Upper lobe of left lung (tissue), 6 donors: ENCODE data around the gene NSMCE1. TPM values are rescaled to one million over a fixed set of nuclear protein-coding genes. Genes with fewer than 3 reads are reported as not detected.

Experiments used
- ATAC-seq, 2 donors: fragments of 200-7000 bp; cut with Tn5 transposase; one replicate each; pipeline ENCODE4 v1.9.1; 2022; ENCODE audit warnings: mild to moderate bottlenecking in 2 of 2, moderate library complexity in 2 of 2; ENCODE audit not compliant: low FRiP score in 2 of 2
- DNase-seq, 2 donors: peaks; one replicate each; pipeline ENCODE4 v3.0.0-alpha.2; 2019 to 2020
- H3K27ac ChIP-seq, 4 donors: fragments of 200-600 bp; sonication (generic); one replicate each; pipeline ENCODE4 v1.5.1; 2016 to 2019
- H3K27me3 ChIP-seq, 4 donors: fragments of 200-600 bp; sonication (generic); one replicate each; pipeline ENCODE4 v1.5.1; 2017 to 2019
- H3K36me3 ChIP-seq, 4 donors: fragments of 200-600 bp; sonication (generic); one replicate each; pipeline ENCODE4 v1.5.1; 2016 to 2019
- H3K4me1 ChIP-seq, 4 donors: fragments of 200-600 bp; sonication (generic); one replicate each; pipeline ENCODE4 v1.5.1; 2018 to 2019
- H3K4me3 ChIP-seq, 4 donors: fragments of 200-600 bp; sonication (generic); one replicate each; pipeline ENCODE4 v1.5.1; 2017 to 2019; ENCODE audit warnings: mild to moderate bottlenecking in 2 of 4, moderate library complexity in 1 of 4
- H3K9me3 ChIP-seq, 4 donors: fragments of 200-600 bp; sonication (generic); one replicate each; pipeline ENCODE4 v1.5.1; 2018 to 2019
- CTCF ChIP-seq, 6 experiments: fragments of 450-650 bp in 4 of 6; fragments of 200-600 bp in 2 of 6; sonication (generic) in 2 of 6; IDR thresholded peaks; one replicate each; pipeline ENCODE4 v1.5.1; 2016 to 2019; ENCODE audit warnings: antibody characterized with exemption in 6 of 6
- EP300 ChIP-seq, 4 donors: sonication (generic); formaldehyde crosslinking; IDR thresholded peaks; one replicate each; pipeline ENCODE4 v1.5.1; 2017; ENCODE audit warnings: antibody characterized with exemption in 4 of 4, control low read depth in 2 of 4
- POLR2A ChIP-seq, 4 donors: fragments of 450-650 bp; IDR thresholded peaks; one replicate each; pipeline ENCODE4 v1.5.1; 2016 to 2017; ENCODE audit warnings: antibody characterized with exemption in 4 of 4, mild to moderate bottlenecking in 2 of 4
- POLR2AphosphoS5 ChIP-seq, 2 donors: sonication (generic); formaldehyde crosslinking; IDR thresholded peaks; one replicate each; pipeline ENCODE4 v1.5.1; 2017; ENCODE audit warnings: antibody characterized with exemption in 2 of 2
- WGBS, 2 donors: methylation state at CpG; one replicate each; pipeline ENCODE4 v1.1.5; 2017 to 2018; 5-methylcytosine and 5-hydroxymethylcytosine counted together
- total RNA-seq, 6 donors: library from RNA; depleted of rRNA in 4 of 6; stranded (reverse); fragments of >200 nt in 4 of 6; gene quantifications; one replicate each; pipeline versions ENCODE4 v1.1.0 to v1.2.1, GENCODE V29; 2016 to 2021
- donor health status: DM: no; HTN: no; CAD: no; lungs with moderate emphysema.
- donor health status: DM: no; HTN: yes; CAD: no; lungs with severe emphysema.

NSMCE1 gene
- total RNA-seq, 6 donors from 2014 or later: 14.7 to 50.6 (median 31.0) TPM

- DNase-seq (no peak), ATAC-seq (no peak)
- TF ChIP-seq POLR2AphosphoS5 (IDR thresholded peaks at IDR 0.05): no peak
- TF ChIP-seq EP300 (IDR thresholded peaks at IDR 0.05): no peak
- TF ChIP-seq POLR2A (IDR thresholded peaks at IDR 0.05): no peak
- no peak for TF ChIP-seq CTCF (IDR thresholded peaks at IDR 0.05)
- Histone ChIP-seq H3K4me1 (no peaks in the 10 kb centered on the region), H3K4me3 (no peak overlapping the region), H3K27ac (no peak overlapping the region), H3K36me3 (peaks cover 0 to 66% (median 27%) of the 10 kb centered on the region in 4 donors), H3K9me3 (no peaks in the 10 kb centered on the region), H3K27me3 (no peaks in the 10 kb centered on the region)
- WGBS, 2 donors: 90 to 93% methylated on average over 11 to 16 of the region's 16 CpGs
Observed at GRCh38 chr16:27216297-27216885, 52.2 kb downstream of the NSMCE1 start.

GRCh38 chr16:27215660-27216059, 52.9 kb downstream of the NSMCE1 start:
- WGBS, 2 donors: 87 to 90% methylated on average over 6 to 7 of the region's 7 CpGs
- DNase-seq (no peak), ATAC-seq (no peak)
- H3K27ac ChIP-seq: no peak overlapping the region
- no peak overlapping the region for H3K4me3 ChIP-seq
- H3K36me3 ChIP-seq: peaks cover under 1 to 71% (median 30%) of the 10 kb centered on the region in 4 donors
- no peaks in the 10 kb centered on the region for H3K9me3 ChIP-seq
- TF ChIP-seq POLR2A (IDR thresholded peaks at IDR 0.05): no peak
- TF ChIP-seq CTCF (IDR thresholded peaks at IDR 0.05): no peak
- no peak for TF ChIP-seq POLR2AphosphoS5 (IDR thresholded peaks at IDR 0.05)
- TF ChIP-seq EP300 (IDR thresholded peaks at IDR 0.05): no peak
- no peaks in the 10 kb centered on the region for H3K27me3 ChIP-seq
- no peaks in the 10 kb centered on the region for H3K4me1 ChIP-seq

DNA sequence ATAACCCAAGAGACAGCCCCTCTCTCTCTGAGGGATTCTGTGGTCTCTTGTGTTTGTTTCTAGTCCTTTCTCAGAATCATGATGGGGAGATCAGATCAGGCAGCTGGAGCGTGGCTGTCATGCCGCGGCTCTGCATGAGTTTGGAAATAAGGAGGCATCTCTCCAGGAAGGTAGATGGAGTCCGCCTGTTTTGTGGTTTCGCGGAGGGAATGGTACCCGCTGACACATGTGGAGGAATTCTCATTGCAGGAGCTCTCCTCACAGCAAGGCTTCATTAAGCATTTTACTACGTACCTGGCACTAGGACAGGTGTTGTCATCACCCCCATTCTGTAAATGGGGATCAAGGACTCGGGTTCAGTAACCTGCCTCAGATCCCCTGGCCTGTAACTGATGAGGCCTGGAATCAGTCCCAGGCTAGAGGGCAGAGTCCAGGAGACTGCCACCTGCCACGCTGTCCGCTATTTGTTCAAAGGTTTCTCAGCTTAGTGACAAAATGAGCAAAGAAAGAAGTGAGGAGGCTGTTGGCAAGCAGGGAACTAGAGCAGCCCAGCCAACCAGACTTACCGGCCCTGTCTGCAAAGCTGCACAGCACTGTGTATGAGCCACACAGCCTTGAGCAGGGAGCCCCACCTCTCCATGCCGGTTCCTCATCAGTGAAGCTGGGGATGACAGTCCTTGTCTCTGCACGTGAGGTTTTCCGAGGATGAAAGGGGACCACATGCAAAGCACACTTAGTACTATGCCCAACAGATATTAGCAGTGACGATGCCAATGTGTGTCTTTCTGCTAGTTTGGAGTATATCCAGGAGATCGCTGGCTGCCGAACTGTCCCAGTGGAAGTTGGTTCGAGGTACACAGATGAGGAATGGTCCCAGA, 54.2 kb downstream of the NSMCE1 start:
- no peak overlapping the region for H3K4me3 ChIP-seq
- H3K9me3 ChIP-seq: no peaks in the 10 kb centered on the region
- no peaks in the 10 kb centered on the region for H3K4me1 ChIP-seq
- WGBS, 2 donors: 91 to 93% methylated on average over 19 of the region's 19 CpGs
- H3K27me3 ChIP-seq: no peaks in the 10 kb centered on the region
- peaks cover 7 to 72% (median 38%) of the 10 kb centered on the region in 4 donors for H3K36me3 ChIP-seq
- TF ChIP-seq CTCF (IDR thresholded peaks at IDR 0.05) (no peak), POLR2AphosphoS5 (IDR thresholded peaks at IDR 0.05) (no peak)
- H3K27ac ChIP-seq: no peak overlapping the region
- ATAC-seq (no peak), DNase-seq (no peak)

GRCh38 chr16:27211026-27211425, 57.5 kb downstream of the NSMCE1 start:
- WGBS, 2 donors: 82 to 92% methylated on average over 10 of the region's 10 CpGs
- H3K27ac ChIP-seq: no peak overlapping the region

More at GRCh38 chr16:27211026-27211425, 57.5 kb downstream of the NSMCE1 start:
- H3K27me3 ChIP-seq: no peaks in the 10 kb centered on the region
- DNase-seq: no peak
- TF ChIP-seq POLR2A (IDR thresholded peaks at IDR 0.05) (no peak), POLR2AphosphoS5 (IDR thresholded peaks at IDR 0.05) (no peak), EP300 (IDR thresholded peaks at IDR 0.05) (no peak), CTCF (IDR thresholded peaks at IDR 0.05) (no peak)
- ATAC-seq: no peak
- H3K36me3 ChIP-seq: peaks cover 7 to 55% (median 28%) of the 10 kb centered on the region in 4 donors
- H3K4me3 ChIP-seq: no peak overlapping the region
- H3K9me3 ChIP-seq: no peaks in the 10 kb centered on the region
- no peaks in the 10 kb centered on the region for H3K4me1 ChIP-seq
